ENCODE results near the gene PLD3. TPM values are rescaled to one million over a fixed set of nuclear protein-coding genes. Genes with fewer than 3 reads are reported as not detected.

The PLD3 gene
- total RNA-seq, 1 donor from 2014 or later = 116 TPM

GRCh38 chr19:40321076-40321475, 27.4 kb upstream of the PLD3 start:
- Mint-ChIP-seq H3K36me3 (peaks cover 19% of the 10 kb centered on the region), H3K9me3 (no peaks in the 10 kb centered on the region), H3K4me1 (peaks cover 5% of the 10 kb centered on the region), H3K4me3 (no peak overlapping the region), H3K27ac (no peak overlapping the region), H3K27me3 (ENCODE audit: insufficient read depth, low read depth) (peaks cover 2% of the 10 kb centered on the region)
- Histone ChIP-seq H3K4me1 (no peaks in the 10 kb centered on the region), H4K20me1 (ENCODE audit: low read depth) (no peaks in the 10 kb centered on the region), H3K9ac (no peak overlapping the region), H3K27me3 (no peaks in the 10 kb centered on the region), H3F3A (ENCODE audit: low read depth) (no peaks in the 10 kb centered on the region), H3K4me2 (no peak overlapping the region), H3K36me3 (no peaks in the 10 kb centered on the region), H3K4me3 (no peak overlapping the region), H3K27ac (no peak overlapping the region), H2AFZ (replicated peaks) (no peak overlapping the region), H3K79me2 (ENCODE audit: low read depth) (no peaks in the 10 kb centered on the region), H3K9me3 (ENCODE audit: low read depth) (no peaks in the 10 kb centered on the region)
- TF ChIP-seq CTCF (IDR thresholded peaks at IDR 0.05) (no peak), EZH2phosphoT487 (IDR thresholded peaks at IDR 0.05) (no peak), EZH2 (IDR thresholded peaks at IDR 0.05) (no peak)
- no peak for DNase-seq (ENCODE audit: low spot score)

DNA sequence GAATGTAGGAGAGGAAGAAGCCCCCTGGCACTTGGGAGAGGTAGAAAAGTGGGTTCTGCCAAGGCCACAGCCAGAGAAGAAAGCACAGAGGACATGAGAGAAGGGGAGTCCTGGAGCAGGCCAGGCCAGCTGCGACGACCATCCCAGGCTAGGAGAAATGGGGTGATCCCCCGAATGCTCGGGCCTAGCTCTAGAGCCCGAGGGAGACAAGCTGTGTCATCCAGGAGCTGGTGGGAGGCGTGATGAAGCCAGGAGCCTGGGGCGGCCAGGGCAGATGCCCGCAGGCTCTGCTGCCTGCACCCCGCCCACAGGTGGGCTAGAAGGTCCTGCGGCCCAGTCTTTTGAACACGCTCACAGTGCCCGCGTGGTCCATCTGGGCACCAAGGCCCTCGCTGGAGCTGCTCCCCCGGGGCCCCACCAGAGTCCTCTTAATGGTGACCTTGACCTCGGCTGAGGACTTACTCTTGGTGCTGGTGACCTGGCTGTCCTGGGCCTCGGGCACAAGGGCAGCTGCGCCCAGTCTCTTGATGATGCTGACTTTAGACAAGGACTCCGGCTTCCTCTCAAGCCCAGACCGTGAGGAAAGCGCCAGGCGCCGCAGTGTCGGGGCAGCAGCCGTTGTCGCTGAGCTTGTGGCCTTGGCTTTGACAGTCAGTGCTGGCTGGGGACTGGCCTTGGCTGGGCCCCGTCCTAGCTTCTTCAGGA, 26.8 kb upstream of the PLD3 start:
- H3K4me1 ChIP-seq = no peaks in the 10 kb centered on the region
- H3K9ac ChIP-seq = no peak overlapping the region
- Mint-ChIP-seq H3K36me3 (peaks cover 16% of the 10 kb centered on the region), H3K9me3 (no peaks in the 10 kb centered on the region), H3K27ac (no peak overlapping the region), H3K4me1 (peaks cover 5% of the 10 kb centered on the region), H3K4me3 (no peak overlapping the region), H3K27me3 (ENCODE audit: insufficient read depth, low read depth) (no peaks in the 10 kb centered on the region)
- TF ChIP-seq EZH2 (IDR thresholded peaks at IDR 0.05) (no peak), EZH2phosphoT487 (IDR thresholded peaks at IDR 0.05) (no peak), CTCF (IDR thresholded peaks at IDR 0.05) (no peak)
- no peaks in the 10 kb centered on the region for H3F3A ChIP-seq (ENCODE audit: low read depth)
- no peaks in the 10 kb centered on the region for H4K20me1 ChIP-seq (ENCODE audit: low read depth)
- no peak overlapping the region for H3K4me2 ChIP-seq
- no peaks in the 10 kb centered on the region for H3K79me2 ChIP-seq (ENCODE audit: low read depth)
- no peak overlapping the region for H3K4me3 ChIP-seq
- DNase-seq (ENCODE audit: low spot score) = no peak
- H3K9me3 ChIP-seq (ENCODE audit: low read depth) = no peaks in the 10 kb centered on the region
- no peak overlapping the region for H2AFZ ChIP-seq (replicated peaks)
- no peak overlapping the region for H3K27ac ChIP-seq
- H3K36me3 ChIP-seq = no peaks in the 10 kb centered on the region
- no peaks in the 10 kb centered on the region for H3K27me3 ChIP-seq

GRCh38 chr19:40322271-40322610, 26.3 kb upstream of the PLD3 start:
- Mint-ChIP-seq H3K36me3 (peaks cover 15% of the 10 kb centered on the region), H3K27ac (no peak overlapping the region), H3K9me3 (no peaks in the 10 kb centered on the region), H3K4me3 (no peak overlapping the region), H3K4me1 (peaks cover 5% of the 10 kb centered on the region), H3K27me3 (ENCODE audit: insufficient read depth, low read depth) (no peaks in the 10 kb centered on the region)
- Histone ChIP-seq H3K4me2 (no peak overlapping the region), H3K36me3 (no peaks in the 10 kb centered on the region), H2AFZ (replicated peaks) (no peak overlapping the region), H3K9ac (no peak overlapping the region), H3K4me1 (no peaks in the 10 kb centered on the region), H3K4me3 (no peak overlapping the region), H3K79me2 (ENCODE audit: low read depth) (no peaks in the 10 kb centered on the region), H3F3A (ENCODE audit: low read depth) (no peaks in the 10 kb centered on the region), H4K20me1 (ENCODE audit: low read depth) (no peaks in the 10 kb centered on the region), H3K27me3 (no peaks in the 10 kb centered on the region), H3K9me3 (ENCODE audit: low read depth) (no peaks in the 10 kb centered on the region), H3K27ac (no peak overlapping the region)
- TF ChIP-seq EZH2 (IDR thresholded peaks at IDR 0.05) = no peak
- TF ChIP-seq EZH2phosphoT487 (IDR thresholded peaks at IDR 0.05) = no peak
- no peak for TF ChIP-seq CTCF (IDR thresholded peaks at IDR 0.05)
- no peak for DNase-seq (ENCODE audit: low spot score)
